DMS53 treated with DMSO at 0.1 percent for 48 hours (cell line): Measurements from ENCODE around the gene PNMA8B.
"Not testable (repeated sequence)": the region's sequence is repeated elsewhere in the genome, so short reads cannot be mapped to it uniquely, and the experiment has no call there.

Experiments
- DNase-seq: peaks from one replicate; lab custom pipeline; 2025; ENCODE audit not compliant: unreplicated experiment; lab: John Stamatoyannopoulos, UW

The PNMA8B gene

DNA sequence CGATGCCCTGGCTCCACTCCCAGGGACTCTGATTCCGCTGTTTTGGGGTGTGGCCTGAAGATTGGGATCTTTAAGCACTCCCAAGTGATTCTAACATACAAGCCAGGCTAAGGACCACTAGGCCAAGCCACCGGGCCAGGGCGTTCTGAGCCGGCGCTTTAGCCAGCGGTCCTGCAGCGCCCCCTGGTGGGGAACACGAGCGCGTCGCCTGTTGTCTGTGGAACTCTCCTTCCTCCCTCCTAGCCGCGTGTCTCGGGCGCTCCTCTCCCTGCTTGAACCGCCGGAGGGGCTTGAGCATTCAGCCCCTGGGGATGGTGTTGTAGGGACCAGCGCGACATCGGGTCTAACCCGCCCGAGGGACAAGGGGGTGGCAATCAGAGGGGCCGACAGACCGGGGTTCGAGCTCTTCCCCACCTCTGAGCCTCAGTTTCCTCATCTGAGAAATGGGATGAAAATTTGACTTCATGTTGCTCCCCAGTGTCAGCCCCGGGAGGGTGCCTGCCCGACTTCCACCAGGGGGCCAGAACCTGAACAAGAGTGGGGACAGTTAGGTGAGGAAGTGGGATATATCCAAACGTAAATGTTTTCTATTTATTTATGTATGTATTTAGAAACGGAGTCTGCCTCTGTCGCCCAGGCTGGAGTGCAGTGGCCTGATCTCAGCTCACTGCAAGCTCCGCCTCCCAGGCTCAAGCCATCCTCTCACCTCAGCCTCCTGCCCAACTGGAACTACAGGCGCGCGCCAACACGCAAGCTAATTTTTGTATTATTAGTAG, 18.0 kb upstream of the PNMA8B start:
- DNase-seq = peak; percentile 45

DNA sequence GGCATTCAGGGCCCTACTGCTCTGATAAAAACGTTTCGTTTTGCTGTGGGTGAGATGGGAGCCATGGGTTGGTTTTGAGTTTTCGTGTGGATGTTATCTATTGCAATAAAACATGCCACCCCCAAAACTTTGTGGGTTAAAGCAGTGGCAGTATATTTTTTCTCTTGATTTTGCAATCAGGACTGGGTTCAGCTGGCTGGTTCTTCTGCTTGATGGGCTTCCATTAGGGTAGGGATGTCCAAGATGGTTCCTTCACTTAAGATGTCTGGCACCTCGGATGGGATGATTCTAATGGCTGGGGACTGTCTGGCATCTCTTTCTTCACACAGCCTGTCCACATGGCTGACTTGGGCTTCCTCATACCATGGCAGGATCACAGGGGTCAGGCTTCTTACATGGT, 15.6 kb upstream of the PNMA8B start:
- no peak for DNase-seq

DNA sequence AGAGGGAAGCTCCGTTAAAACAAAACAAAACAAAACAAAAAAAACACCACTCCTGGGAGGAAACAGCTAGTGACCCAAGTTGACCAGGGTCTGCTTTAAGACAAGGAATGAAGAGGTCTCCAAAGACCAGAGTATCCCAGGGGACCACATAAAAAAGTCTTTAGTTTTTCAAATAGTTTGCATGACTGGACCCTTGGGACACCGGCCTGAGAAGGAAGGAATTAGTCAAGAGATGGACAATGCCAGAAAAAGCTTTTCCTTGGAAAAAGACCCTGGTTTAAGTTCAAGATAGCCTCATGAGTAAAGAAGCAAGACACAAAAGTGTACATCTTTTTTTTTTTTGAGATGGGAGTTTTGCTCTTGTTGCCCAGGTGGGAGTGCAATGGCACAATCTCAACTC, 12.5 kb upstream of the PNMA8B start:
- DNase-seq = no peak

DNA sequence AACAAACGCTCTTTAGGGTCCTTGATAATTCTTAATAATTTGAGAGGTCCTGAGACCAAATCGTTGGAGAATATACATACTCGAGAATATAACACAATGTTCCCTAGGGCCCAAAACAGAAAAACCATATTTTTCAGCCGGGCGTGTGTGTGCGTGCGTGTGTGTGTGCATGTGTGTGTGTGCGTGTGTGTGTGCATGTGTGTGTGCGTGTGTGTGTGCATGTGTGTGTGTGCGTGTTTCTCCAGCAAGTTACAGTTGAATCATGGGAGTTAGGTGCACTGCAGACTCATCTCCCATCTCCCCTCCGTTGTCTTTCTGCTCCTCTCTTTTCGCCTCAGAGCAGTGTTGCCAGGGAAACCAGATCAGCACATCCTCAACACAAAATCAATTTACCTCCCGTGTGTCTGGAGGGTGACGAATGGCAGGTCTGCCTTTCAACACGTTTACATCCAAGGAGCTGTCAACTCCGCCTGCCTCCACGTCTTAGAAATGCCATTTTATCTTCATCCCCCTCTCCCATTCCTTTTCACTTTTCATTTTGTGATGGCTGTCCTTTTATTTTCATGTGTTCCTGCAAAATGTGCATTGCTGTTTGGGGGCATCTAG, 8.3 kb upstream of the PNMA8B start:
- DNase-seq = no peak

DNA sequence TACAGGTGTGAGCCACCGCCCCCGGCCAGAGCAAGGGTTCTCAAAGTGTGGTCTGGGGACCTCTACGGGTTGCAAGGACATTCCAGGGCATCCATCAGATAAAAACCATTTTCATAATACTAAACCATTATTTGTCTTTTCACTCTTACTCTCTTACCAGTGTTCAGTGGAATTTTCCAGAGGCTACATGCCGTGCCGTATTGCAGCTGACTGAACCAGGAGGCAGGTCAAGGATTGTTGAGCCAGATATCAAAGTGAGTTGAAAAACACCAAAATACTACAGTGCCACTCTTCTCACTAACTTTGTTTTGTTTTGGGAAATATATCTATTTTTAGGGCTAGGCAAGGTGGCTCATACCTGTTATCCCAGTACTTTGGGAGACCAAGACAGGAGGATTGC, 7.2 kb upstream of the PNMA8B start:
- no peak for DNase-seq

DNA sequence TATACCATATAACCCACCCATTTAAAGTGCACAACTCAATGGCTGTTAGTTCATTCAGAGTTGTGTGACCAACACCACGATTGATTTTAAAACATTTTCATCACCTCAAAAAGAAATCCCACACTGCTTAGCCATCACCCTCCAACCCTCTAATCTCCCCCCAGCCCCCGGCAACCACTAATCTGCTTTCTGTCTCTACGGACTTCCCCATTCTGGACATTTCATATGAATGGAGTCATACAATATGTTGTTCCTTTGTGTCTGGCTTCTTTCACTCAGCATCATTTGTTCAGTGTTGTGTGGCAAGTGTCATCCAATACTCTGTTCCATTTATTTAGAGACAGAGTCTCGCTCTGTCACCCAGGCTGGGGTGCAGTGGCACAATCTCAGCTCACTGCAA, 4.0 kb upstream of the PNMA8B start:
- no peak for DNase-seq

DNA sequence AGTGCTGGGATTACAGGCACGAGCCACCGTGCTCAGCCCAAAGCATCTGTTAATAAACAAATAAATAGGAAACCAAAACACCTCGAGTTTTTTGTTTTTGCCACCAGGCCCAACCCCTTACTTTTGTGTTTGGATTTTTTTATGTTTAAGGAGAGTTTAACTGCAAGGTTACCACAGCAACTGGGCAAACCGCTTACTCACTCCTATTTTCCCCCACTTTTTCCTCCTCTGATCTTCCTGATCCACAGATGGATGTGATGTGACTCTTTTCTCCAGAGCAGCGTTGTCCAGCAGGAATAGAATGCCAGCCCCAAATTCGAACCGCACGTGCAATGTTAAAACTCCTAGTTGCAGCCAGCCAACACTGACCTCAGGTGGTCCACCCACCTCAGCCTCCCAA, 2.1 kb upstream of the PNMA8B start:
- DNase-seq = no peak

DNA sequence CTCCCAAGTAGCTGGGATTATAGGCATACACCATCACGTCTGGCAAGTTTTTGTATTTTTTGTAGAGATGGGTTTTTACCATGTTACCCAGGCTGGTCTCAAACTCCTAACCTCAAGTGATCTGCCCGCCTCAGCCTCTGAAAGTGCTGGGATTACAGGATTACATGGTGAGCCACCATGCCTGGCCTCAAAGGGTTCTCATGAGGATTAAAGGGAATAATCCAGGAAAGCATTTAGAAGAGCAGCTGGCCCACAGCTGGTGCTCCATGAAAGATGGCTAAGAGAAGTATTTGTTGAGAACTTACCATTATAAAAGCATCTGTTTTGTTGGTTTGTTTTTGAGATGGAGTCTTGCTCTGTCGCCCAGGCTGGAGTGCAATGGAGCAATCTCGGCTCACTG, 1.2 kb upstream of the PNMA8B start:
- not testable (repeated sequence) for DNase-seq

DNA sequence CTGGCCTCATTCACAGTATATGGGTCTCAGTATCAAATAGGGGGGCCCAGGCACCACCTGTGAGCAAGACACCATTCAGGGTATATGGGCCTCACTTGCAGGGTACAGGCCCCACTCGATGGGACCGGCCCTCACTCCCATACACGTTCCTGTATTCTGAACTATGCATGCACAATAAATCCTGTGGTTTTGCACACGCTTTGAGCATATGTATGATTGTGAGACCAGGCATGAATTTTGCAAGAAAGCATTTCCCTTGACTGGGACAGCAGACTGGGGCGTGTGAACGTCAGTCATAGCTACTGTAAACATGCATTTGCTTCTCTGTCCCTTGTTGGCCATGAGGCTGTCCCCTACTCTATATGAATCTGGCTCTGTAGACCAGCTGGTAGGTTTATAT, 637 bp upstream of the PNMA8B start:
- DNase-seq = no peak

DNA sequence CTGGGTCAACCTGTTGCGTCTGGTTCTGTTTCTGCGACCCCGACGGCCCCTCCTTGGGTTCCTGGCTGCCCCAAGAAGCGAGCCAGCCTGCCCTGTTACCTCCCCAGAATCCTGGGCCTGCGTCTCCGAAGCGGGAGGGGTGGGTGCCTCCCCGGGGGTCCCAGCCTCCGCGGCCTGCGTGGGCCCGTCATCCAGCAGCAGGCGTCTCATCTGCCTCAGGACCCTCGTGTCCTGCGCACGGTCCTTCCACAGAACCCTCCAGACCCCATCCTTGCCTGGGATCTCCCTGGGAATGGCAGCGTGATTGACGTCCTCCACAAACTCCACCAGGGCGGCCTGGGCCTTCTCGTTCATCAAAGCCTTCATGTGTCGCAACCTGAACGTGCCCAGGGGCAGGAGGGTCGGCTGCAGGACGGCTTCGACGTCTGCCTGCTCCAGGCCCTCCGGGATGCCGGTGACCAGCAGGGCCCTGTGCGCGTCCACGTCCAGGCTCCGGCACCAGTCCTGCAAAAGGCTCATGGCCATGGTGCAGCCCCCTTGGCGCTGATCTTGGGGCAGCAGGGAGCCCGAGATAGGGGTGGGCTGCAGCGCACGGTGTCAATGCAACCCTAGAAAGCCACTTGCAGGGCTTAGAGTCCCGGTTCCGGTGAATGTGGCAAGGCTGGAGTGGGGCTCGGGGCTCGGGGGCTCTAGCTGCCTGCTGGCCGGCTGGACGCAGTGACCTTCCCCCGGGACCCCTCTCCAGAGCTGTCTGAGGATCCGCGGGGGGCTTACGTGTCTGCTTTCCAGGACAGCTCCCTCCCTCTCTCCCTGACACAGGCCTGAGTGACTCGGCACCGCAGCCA, 504 bp downstream of the PNMA8B start:
- DNase-seq = no peak

DNA sequence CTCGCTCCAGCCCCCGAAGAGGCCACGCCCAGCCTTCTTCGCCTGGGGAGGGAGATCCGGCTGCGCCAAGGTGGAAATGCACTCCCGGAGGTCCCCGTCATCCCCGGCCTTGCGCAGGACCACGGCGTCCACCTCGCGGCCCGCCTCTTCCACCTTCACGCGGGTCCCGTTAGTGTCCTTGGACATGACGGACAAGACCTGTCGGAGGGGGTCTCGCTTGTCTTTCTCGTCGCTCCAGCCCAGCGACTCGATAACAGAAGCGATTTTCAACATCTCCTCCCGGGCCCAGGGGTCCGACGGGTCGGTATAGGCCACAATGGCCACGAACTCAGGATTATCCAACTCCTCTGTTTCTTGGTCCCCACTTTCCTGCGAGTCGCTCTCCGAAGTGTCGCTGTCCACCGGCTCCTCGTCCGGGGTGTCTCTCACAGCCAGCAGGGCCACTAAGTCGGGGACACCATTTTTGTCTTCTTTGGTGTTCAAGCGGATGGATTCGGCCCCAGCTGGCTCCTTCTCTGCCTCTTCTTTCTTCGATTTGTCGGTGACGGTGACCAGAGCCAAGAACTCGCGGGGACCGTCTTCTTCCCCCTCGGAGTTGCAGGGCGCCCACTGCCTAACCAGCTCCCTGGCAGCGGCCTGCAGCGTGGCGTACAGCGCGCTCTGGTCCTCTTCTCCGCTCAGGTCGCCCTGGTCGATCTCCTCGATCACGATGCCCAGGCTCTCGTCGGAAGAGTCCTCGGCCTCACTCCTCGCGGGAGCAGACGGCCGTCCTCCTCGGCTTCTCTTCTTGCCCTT, 1.3 kb downstream of the PNMA8B start:
- no peak for DNase-seq

DNA sequence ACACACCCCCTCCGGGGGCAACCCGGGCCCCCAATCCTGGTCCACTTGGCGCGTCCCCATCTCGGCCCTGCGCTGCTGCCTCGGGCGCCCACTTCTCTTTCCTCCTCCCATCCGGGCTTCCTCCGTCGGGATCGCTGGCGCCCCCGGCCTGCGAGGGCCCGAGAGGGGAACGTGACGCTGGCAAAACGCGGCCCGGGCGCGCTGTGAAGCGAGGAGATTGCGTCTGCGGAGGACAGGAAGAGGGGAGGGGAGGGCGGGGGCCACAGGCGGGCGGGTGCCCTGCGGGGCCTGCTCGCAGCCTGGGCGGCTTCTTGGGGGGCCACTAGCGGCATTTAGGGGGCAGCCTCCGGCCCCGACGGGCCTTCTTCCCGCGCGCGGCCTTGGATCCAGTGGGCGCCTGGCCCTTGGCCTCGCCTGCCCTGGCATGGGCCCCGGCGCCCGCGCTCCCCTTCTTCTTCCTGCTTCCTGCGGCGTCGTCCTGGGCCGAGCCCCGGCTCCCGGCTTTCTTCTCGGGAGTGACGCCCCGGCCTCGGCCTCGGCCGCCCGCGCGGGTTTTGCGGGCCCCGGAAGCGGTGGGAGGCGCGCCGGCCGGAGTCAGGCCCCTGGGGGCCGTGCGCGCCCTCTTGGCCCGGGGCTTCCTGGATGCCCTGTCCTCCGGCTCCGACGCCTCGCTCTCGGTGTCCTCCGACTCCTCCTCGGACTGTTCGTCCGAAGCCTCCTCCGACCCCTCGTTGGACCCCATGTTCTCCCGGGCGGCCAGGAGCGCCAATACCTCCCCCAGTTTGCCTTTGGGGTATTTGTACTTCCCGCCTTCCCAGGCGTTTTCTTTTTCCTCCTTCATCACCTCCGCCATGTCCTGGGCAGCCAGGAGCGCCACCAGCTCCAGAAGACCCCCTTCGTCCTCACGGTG, 2.2 kb downstream of the PNMA8B start:
- no peak for DNase-seq

DNA sequence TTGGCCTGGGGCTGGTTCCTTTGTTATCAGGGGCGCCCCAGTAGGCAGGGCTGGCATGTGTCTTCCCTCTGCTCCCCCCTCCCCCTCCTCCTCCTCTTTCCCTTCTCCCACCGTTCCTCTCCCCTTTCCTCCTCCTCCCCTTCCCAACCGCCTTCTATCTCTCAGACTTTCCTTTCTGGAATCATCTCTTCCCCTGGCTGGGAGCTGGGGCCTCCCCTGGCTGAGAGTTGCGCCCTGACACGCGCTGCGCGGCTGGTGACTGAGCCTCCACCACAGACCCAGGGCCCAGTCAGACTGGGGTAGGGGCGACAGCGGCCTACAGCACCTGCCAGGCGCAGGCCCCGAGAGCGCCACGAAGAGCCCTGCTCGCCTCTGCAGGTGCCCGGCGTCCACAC, 2.8 kb downstream of the PNMA8B start:
- DNase-seq = no peak

DNA sequence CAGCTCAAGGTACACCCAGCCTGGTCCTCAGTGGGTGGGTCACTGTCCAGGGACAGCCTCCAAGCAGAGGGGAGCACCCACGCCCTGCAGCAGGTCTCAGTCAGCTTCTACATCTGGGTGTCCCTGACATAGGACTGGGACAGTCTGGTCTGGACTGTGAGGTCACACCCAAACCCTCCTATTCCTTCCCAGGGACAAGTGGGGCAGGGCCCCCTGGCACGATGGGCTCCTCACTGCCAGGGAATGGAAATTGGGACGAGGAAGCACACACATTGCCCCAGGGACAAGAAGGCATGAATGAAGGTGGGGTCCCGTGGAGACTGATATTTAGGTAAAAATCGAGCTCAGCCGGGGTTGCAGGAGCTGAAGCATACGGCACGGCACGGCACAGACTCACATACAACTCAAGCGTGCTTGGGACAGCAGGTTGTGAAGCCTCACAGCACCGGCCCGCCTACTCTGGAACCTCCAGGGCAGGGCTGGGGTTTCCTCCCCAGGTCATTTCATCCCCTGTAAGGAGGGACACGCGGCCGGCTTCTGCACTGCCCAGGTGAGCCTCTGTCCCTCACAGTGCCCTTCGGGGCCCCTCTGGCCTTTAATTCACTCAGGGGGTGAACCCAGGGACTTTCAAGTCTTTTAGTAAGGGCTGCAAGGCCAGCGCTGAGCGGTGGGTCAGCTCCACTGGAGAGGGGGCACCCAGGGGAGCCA, 3.5 kb downstream of the PNMA8B start:
- no peak for DNase-seq

DNA sequence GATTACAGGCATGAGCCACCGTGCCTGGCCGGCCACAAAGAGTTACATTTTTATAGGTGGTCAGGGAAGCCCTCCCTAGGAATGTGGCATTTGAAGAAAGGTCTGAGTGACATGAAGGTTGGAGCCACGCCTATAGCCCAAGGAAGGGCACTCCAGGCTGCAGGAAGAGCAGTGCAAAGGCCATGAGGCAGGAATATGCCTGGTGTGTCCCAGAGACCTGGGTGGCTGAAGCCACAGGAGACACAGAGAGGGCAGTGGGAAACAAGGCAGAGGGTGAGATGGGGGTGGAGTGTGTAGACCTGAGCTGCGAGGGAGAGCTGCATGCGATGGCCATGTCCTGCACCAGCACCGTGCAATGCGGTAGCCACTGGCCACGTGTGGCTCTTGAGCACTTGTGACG, 4.9 kb downstream of the PNMA8B start:
- no peak for DNase-seq

DNA sequence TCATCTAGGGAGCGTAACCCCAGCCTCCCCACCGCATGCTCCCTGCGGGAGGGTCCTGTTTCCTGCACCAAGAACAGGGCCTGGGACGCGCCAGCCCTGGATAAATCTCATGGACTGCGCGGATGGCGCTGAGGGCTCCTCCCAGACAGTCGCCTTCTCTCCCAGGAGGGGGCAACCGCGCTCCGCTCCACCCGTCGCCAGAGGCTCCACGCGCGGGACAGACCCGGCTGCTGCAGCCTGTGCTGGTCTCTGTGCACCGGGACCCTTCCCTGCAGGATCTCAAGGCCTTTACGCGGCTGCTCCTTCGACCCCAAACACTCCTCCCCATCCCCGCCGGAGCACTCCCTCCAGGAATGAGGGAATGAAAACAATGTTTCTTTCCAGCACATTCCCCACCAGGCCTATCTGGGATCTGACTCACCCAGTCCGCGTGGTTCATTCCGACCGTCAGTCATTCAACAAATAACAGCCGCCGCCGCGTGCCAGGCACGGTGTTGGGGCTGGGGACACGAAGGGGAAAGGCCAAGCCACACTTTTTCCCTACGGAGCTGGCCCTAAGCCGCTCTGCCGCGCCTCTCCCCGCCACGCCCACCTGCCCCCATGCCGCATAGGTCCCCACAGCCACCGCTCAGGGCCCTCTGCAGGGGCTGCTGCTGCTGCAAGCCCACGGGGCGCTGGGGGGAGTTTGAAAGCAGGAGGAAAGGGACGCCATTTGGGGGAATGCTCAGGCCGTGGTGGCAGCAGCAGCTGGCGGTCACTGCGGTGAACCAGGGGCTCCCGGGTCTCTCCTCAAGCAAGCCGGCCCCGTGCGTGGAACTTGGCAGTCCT, 6.0 kb downstream of the PNMA8B start:
- DNase-seq = no peak

DNA sequence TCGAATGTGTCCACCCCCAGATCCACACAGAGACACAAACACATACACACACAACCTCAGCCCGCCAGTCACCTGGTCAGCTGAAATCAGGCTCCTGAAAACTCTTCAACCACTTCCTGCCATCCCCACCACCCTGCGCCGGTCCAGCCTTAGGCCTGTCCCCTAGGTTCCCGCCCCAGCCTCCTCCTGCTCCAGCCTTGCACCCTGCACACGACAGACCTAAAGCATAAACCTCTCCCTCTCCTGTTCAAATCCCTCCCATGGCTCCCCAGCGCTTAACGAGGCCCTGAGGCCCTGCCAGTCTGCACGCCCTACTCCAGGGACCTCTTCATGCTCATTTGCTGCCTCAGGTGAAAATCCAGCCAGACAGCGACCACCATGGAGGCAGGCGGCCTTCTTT, 7.1 kb downstream of the PNMA8B start:
- DNase-seq = no peak

DNA sequence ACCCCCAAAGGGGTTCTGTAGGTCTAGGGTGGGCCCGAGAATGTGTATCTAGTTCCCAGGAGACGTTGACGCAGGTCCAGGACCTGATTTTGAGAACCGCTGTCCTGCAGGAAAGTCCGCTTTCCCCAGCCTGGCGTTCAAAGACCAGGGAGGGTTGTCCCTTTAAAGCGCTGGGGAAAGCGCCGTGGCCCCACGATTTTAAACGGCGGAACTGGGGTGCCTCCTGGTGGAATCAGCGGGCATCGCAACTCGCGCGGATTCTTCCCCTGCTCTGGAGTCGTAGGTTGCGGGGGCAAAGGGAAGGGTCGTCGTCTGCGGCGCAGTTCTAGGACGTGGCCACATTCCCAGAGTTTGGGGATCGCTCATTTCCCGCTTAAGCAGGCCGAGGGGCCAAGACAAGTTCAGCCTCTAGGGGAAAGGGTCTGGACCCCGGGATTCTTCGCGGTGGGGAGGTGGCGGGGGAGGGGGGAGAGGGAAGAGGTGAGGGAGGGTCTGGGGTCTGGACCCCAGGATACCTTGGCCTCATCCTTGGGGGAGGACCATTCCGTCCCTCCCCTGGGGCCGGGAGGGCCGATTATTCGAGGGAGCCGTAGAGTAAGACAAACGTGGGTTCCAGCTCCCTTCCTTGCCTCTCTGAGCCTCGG, 7.7 kb downstream of the PNMA8B start:
- peak; percentile 50 for DNase-seq
